KG1 (cell line): ENCODE results near the gene P2RY6.

Source experiments
- DNase-seq: peaks from one replicate; lab custom pipeline; 2025; lab: John Stamatoyannopoulos, UW

P2RY6 gene

DNA sequence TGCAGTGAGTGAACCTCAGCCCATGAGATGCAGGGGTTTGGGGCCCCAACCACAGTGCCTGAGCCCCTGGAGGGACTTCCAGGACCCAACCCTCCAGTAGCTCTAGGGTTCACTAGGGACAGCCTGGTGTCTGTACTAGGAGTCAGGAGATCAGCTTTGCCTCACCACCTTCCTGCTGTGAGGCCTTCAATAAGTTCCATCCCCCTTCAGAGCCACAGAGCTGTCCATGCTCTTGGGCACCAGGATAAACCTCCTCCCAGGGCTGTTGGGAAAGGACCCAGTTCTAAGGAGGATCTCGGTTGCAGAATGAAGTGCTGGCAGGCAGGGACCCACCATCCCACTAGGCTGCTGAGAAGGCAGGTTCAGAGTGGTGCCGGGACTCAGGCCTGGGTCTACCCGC lies 45.7 kb downstream of the P2RY6 start:
- DNase-seq = no peak

GRCh38 chr11:73318501-73319011 lies 46.4 kb downstream of the P2RY6 start:
- DNase-seq = no peak

GRCh38 chr11:73320763-73321603 lies 48.8 kb downstream of the P2RY6 start:
- no peak for DNase-seq

DNA sequence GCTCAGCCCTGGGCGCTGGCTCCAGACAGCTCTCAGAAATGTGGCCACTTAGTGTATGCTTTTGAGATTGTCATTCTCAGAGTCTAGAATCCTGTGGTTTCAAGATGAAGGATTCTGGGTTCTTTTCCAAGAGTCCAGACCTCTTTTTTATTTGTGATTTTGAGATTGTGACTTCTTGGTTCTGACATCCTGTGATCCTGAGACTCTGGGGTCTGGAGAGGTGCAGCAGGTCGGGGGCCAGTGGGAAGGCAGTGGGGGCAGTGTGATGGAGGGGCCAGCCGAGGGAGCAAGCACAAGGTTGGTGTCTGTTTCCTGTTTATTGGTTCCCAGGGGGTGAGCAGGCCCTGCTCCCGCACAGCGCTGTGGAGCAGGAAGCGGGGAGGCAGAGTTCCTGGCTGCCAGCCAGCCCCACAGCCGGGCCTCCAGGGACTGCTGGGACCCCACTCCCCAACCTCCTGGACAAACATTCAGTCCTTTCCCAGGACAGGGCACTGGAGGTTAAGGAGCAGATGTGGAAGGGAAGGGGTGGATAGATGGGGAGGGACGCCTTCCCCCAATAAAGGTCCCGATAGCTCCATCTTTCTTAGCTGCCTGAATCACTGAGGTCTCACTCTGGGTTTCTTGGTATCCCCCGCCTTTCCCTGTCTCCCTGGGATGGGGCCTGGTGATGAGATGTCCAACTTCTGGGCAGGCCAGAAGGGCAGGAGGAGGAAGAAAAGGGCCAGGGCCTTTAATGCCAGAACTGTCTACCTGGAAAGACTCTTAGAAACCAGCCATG lies 49.7 kb downstream of the P2RY6 start:
- DNase-seq = peak; percentile 77

GRCh38 chr11:73322382-73323306 lies 50.5 kb downstream of the P2RY6 start:
- peak; percentile 74 for DNase-seq

GRCh38 chr11:73323464-73323863 lies 51.3 kb downstream of the P2RY6 start:
- DNase-seq = no peak

GRCh38 chr11:73324116-73324515 lies 52.0 kb downstream of the P2RY6 start:
- no peak for DNase-seq

DNA sequence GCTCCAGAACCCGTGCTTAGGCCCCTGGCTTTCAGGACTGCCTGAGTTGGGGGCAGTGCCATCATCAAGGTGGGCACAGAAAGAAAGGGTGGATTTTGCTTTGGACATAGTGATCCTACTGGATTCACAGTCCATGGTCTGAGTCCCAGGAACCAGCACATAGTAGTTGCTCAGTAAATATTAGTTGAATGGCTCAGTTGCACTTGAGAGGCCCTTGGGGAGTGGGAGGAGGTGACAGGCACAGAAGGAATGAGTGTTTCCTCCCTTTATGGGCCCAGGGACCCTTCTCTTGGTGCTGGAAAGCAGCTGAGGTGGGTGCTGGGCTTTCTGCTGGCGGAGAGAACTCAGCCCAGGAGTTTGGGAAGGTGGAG lies 52.5 kb downstream of the P2RY6 start:
- no peak for DNase-seq

GRCh38 chr11:73325036-73325981 lies 53.2 kb downstream of the P2RY6 start:
- no peak for DNase-seq

DNA sequence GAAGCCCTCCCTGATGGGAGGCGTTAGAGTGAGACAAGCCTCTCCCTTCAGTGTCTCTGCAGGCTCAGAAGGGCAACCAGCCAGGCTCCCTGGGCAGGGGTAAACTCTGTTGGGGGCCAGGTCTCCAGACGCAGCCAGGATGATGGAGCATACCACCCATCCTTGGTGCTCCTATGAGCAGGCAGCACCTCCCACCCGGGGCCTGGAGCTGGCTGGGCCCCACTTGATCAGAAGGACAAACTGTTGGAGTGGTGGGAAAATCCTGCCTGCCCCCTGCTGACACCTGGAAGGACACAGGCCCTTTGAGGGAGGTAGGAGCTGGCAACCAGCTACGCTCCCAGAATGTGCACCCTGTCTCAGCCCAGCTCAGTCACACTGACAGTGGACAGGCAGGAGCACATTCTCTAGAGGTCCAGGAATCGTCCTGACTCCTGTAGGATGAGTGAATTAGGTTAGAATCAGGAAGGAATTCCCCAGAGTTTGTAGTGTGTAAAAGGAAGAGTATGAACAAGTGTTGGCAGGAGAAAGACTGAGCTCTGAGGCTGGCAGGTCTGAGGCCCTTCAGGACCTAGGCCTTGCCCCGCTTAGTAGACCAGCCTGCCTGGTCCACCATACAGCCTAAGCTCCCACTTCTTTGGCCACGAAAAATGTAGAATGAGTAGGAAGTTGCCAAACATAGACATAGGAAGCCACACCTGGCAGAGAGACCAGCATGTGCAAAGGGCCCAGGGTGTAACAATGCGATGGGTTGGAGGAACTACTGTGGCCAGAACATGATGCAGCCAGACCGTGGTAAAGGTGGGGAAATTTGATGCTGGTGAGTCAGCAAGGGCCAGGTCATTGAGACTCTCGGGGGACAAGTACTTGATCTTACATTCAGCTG lies 55.0 kb downstream of the P2RY6 start:
- no peak for DNase-seq

DNA sequence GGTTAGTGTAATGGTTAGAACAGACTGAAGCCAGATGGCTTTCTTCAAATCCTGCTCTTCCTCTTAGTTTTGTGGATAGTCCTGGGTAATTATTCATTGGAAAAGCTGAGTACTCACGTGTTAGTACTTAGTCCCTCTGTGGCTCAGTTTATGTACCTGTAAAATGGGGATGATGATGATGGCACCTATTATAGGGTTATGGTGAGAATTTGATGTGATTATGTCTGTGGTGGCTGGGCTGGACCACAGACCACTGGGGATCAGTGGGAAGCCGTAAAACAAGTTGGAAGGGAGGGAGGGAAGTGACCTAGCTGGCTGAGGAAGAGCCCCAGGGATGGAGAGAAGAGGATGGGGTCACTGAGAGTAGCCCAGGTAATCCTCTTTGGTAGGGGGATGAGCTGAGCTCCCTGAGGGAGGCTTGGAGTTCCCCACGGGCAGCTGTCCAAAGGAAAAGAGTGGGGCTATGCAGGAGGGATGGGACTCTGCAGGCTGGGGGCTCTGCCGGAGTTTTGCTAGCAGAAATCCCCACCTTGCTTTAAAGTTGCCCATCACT lies 55.8 kb downstream of the P2RY6 start:
- no peak for DNase-seq

DNA sequence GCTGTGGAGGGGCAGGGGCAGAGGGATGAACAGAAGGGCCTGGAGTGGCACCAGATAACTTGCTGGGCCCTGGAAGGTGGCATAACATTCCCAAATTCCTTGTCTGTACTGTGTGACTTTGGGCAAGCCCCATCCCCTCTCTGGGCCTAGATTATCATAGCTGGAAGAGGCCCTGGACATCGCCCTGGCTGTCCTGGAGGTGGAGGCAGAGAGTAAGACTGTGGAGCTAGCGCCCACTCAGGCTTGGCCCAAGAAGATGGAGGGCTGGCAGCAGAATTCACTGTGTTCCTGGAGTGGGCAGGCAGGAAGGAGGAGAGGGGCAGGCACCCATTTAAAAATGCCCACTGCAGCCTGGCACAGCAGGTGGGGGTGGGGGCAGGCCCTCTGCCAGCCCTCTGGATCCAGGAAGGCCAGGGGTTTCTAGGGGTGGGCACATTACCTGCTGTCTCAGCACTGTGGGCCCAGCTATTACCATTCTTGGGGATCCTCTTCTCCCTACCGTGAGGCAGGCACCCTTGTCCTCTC lies 58.5 kb downstream of the P2RY6 start:
- DNase-seq = no peak

DNA sequence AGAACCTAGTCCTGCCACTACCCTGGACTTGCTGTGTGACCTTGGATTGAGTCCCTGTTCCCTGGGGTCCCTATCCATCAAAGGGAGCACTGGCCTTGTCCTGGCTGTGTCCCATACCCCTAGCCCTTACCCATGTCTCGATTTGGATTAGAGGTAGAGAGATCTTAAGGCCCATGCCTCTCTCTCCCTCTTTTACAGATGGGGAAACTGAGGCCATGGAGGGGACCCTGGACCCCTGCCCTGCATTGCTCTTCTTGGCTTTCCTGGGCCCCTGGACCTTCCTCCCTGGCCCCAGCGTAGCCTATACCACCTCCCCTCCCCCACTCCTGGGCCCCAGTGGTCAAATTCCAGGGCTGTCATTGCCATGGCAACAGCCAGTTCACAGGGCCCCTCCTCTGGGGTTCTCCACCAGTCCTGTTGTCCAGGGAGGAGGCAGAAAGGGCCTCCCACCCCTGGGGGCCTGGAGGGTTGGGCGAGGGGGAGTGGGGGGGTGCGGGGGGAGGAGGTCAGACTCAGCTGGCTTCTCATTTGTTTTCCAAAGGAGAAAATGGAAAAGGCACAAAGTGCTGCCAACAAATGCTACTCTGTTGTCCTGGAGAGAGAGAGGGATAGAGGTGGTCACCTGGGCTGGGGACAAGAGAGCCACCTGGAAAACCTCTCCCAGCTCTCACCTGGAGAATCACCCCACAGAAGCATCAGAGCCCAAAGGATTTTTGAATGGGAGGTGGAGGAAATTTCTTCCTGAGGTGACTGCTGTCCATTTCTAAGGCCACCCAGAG lies 59.2 kb downstream of the P2RY6 start:
- DNase-seq = no peak

GRCh38 chr11:73333173-73333572 lies 61.0 kb downstream of the P2RY6 start:
- no peak for DNase-seq

DNA sequence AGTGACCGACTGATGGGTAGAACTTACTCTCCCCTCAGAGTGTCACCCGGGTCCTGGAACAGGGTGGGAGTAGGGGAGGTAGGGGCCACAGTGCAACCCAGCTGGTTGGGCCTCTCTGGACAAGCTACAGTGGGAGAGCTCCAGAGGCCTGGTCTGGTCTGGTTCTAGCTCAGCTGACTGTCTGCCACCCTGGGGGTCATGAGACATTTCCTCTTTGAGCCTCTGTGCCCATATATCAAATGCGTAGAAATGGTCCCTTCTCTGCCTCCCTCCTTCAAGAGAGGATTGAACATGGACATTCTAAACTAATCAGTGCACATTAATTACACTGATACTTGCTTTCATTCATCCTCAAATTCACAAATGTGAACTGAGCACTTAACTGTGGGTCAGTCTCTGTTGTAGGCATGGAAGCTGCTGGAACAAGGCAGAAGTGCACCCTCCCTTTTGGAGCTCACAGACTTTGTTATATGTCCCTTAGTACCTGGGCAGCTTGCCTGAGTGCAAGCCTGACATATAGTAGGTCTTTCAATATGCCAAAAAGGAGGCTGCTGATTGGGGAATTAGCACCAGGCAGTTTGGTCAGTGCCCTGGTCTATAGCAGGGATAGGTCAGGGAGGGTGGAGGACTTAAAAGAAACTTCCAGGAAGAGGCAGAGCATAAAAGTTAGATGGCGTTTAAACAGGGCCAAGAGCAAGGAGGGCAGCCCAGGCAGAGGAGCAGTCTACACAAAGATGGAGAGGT lies 61.7 kb downstream of the P2RY6 start:
- no peak for DNase-seq

DNA sequence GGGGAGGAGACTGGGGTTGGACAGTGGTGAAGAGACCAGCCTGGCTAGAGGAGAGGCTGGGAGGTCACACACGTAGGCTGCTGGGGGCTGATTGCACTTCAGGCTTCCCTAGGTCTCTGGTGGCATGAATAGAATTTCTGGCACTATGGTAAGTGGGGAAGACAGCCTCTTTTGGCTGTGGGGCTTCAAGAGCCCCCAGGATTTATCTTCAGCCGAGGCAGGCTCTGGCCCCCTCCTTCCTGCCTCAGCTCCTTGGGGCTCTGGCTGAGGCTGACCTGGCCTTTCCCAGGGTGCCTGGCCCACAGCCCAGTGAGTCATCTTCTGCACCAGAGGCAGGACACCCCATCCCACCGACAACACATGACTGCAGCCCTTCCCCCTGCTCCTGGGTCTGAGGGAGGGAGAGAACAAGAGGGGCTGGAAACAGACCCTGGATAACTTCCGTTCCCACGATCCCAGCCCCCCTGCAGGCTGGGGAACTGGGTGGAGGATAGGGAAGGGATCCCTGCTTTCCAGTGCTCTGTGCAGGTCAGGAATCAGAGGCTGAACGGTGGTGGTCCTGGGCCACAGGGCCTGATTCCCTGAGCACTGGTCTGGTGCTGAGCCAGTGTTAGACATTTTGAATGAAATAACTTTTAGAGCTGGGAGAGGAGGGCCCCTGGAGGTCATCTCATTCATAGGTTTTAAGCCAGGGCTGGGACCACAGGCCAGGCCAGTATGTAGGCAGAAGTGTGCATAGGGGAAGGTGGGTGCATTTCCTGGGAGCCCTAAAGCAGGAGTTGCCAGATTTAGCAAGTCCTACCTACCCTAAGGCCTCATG lies 62.5 kb downstream of the P2RY6 start:
- DNase-seq = no peak
